ENCODE measurements around the gene MAGEE1.

MAGEE1 gene, protein sequence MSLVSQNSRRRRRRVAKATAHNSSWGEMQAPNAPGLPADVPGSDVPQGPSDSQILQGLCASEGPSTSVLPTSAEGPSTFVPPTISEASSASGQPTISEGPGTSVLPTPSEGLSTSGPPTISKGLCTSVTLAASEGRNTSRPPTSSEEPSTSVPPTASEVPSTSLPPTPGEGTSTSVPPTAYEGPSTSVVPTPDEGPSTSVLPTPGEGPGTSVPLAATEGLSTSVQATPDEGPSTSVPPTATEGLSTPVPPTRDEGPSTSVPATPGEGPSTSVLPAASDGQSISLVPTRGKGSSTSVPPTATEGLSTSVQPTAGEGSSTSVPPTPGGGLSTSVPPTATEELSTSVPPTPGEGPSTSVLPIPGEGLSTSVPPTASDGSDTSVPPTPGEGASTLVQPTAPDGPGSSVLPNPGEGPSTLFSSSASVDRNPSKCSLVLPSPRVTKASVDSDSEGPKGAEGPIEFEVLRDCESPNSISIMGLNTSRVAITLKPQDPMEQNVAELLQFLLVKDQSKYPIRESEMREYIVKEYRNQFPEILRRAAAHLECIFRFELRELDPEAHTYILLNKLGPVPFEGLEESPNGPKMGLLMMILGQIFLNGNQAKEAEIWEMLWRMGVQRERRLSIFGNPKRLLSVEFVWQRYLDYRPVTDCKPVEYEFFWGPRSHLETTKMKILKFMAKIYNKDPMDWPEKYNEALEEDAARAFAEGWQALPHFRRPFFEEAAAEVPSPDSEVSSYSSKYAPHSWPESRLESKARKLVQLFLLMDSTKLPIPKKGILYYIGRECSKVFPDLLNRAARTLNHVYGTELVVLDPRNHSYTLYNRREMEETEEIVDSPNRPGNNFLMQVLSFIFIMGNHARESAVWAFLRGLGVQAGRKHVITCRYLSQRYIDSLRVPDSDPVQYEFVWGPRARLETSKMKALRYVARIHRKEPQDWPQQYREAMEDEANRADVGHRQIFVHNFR

DNA sequence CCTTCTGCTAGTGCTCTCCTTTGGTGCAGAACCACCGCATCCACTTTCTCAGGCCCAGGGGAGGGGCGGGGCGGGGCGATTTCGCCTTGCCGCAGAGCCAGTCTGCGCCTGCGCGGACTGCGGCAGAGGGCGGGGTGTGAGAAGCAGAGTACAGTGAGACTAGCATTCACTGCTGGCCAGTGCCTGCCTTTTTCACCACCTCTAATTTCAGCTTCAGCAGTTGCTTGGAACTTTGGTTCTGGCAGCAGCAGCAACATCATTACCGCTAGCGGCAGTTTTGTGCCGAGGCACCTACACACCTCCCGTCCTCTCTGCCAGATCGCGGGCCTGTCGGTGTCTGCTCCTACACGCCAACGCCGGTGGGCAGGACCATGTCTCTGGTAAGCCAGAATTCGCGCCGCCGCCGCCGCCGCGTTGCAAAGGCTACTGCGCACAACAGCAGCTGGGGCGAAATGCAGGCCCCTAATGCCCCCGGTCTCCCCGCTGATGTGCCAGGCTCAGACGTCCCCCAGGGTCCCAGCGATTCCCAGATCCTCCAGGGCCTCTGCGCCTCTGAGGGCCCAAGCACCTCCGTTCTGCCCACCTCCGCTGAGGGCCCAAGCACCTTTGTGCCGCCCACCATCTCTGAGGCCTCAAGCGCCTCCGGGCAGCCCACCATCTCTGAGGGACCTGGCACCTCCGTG, at the start of gene MAGEE1:
MAGEE1 (plus strand) TSS at position 151 of the 683 bp plus-strand sequence; CDS start at position 372, 221 bp downstream.
- peak; percentile 82 for DNase-seq (ENCODE audit: low spot score)

GRCh38 chrX:76398970-76399369, 28.5 kb upstream of the MAGEE1 start:
- no peak for DNase-seq (ENCODE audit: low spot score)

DNA sequence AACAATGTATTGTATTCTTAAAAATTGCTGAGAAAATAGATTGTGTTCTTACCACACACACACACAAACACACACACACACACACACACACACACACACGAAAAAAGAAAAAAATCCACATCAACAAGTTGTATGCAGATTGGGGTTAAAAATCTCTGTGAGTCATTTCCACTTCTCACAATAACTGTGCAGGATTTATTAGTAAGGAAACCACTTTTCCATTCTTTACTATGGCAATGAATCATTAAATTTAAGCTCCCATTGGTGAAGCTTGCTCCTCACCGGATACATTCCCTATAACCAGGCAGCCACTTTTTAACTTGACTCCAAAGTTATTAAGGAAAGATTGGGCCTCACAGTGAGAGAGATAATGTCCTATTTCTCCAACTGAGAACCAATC, 19.7 kb upstream of the MAGEE1 start:
- DNase-seq (ENCODE audit: low spot score), result no peak

- no peak for DNase-seq (ENCODE audit: low spot score)
Observed at GRCh38 chrX:76420237-76420636, 7.3 kb upstream of the MAGEE1 start.

GRCh38 chrX:76428243-76429130, 977 bp downstream of the MAGEE1 start:
- peak; percentile 26 for DNase-seq (ENCODE audit: low spot score)

DNA sequence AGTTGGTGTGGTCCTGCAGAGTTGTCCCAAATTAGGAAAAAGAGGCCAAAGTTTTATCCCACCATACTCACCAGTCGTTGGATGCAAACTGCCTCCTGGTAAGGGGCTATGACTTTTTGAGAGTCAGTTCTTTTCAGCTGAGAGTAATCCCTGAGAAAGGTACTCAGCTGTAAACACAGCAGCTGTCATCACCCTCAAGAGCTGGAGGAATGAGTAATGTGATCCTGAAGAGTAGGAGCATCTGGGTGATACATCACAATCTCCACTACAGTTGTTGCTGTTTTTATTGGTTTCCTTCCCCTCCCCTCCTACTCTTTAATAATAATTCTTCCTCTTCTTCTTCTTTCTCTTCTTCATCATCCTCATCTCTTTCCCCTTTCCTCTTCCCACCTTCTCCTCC, 5.7 kb downstream of the MAGEE1 start:
- no peak for DNase-seq (ENCODE audit: low spot score)

GRCh38 chrX:76434103-76434741, 6.7 kb downstream of the MAGEE1 start:
- DNase-seq (ENCODE audit: low spot score), result no peak

- no peak for DNase-seq (ENCODE audit: low spot score)
Observed at GRCh38 chrX:76439188-76439587, 11.7 kb downstream of the MAGEE1 start.

DNA sequence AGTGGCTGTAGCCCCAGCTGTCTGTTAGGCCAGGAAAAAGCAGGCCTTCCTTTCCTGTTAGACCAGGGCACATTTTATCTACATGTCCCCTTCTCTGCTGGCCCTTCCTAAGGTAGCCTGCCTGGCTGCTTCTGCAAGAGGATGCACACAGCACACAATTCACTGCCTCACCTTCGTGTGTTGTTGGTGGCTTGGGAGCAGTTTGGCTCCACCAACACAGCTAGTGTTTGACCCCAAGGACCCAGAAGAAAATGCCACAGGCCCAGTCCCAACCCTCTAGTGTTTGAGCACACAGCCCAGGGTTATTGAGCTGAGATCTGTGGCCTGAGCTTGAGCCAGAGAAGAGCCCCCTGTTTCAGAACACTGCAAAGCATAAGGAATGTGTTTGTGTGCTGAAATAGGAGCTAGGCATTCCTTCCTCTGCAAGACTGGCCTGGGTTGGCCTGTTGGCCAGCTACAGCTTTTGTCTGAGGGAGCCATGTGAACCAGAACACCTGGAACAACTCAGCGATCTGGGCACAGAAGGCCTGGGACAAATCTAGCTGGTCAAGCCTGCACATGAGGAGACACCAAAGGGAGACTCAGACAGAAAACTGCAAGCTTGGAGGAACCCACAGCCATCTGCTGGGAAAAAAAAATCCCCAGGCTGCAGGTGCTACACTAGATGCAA, 26.4 kb downstream of the MAGEE1 start:
- no peak for DNase-seq (ENCODE audit: low spot score)

DNA sequence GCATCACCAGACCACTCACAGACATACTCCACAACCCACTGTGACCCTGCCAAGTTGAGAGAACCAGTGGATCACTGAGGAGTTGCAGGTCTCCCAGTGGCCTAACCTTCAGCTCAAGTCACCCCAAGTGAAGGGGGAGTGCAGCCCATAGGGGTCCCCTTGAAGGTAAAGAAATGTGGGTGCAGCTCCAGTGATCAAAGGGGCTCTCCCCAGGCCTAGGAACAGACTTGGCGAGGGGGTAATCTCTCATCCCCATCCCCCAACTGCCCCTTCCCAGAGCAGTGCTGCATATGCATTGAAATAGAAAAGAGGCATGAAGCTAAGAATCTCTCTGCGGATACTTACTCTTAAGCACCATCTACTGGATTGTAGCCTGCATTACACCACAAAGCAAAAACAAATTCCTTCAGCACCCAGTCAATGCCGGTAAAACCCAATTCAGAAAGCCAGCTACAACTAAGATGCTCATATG, 27.0 kb downstream of the MAGEE1 start:
- DNase-seq (ENCODE audit: low spot score), result peak; percentile 19

DNA sequence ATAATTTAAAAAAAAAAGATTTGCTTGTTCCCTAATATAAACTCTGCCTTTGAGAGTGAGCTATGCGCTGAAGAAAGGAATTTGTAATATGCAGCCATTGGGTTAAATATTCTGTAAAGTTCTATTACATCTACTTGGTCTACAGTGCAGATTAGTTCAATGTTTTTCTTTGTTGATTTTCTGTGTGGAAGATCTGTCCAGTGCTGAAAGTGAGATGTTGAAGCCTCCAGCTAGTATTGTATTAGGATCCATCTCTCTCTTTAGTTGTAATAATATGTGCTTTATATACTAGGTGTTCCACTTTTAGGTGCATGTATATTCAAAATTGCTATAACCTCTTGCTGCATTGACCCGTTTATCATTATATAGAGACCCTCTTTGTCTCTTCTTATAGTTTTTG, 49.8 kb downstream of the MAGEE1 start:
- no peak for DNase-seq (ENCODE audit: low spot score)

Measured in CD4-positive, alpha-beta T cell treated with Interleukin-15 for 4 hours (primary cell).